ENCODE measurements around the gene PDZK1IP1.
"Not testable (repeated sequence)": the region's sequence is repeated elsewhere in the genome, so short reads cannot be mapped to it uniquely, and the experiment has no call there.

Gene PDZK1IP1

GRCh38 chr1:47223174-47223920, 33.5 kb upstream of the PDZK1IP1 start:
- DNase-seq: no peak

GRCh38 chr1:47222476-47222875, 32.6 kb upstream of the PDZK1IP1 start:
- DNase-seq: no peak

- DNase-seq: no peak
Observed at GRCh38 chr1:47219590-47220220, 29.9 kb upstream of the PDZK1IP1 start.

- no peak for DNase-seq
Observed at GRCh38 chr1:47219001-47219400, 29.2 kb upstream of the PDZK1IP1 start.

GRCh38 chr1:47216278-47217059, 26.6 kb upstream of the PDZK1IP1 start:
- DNase-seq: no peak

GRCh38 chr1:47215713-47216112, 25.9 kb upstream of the PDZK1IP1 start:
- no peak for DNase-seq

GRCh38 chr1:47214549-47214948, 24.7 kb upstream of the PDZK1IP1 start:
- no peak for DNase-seq

- no peak for DNase-seq
Observed at GRCh38 chr1:47213230-47213963, 23.6 kb upstream of the PDZK1IP1 start.

GRCh38 chr1:47212636-47213229, 22.9 kb upstream of the PDZK1IP1 start:
- no peak for DNase-seq

- no peak for DNase-seq
Observed at GRCh38 chr1:47211796-47212269, 22.0 kb upstream of the PDZK1IP1 start.

GRCh38 chr1:47210666-47211065, 20.8 kb upstream of the PDZK1IP1 start:
- DNase-seq: no peak

- no peak for DNase-seq
Observed at GRCh38 chr1:47209725-47210325, 20.0 kb upstream of the PDZK1IP1 start.

- no peak for DNase-seq
Observed at GRCh38 chr1:47209091-47209490, 19.3 kb upstream of the PDZK1IP1 start.

- DNase-seq: no peak
Observed at GRCh38 chr1:47208374-47208850, 18.6 kb upstream of the PDZK1IP1 start.

- DNase-seq: no peak
Observed at GRCh38 chr1:47207803-47208373, 18.1 kb upstream of the PDZK1IP1 start.

GRCh38 chr1:47205918-47206317, 16.1 kb upstream of the PDZK1IP1 start:
- DNase-seq: no peak

- DNase-seq: not testable (repeated sequence)
Observed at GRCh38 chr1:47203504-47203903, 13.7 kb upstream of the PDZK1IP1 start.

- DNase-seq: no peak
Observed at GRCh38 chr1:47201179-47201578, 11.3 kb upstream of the PDZK1IP1 start.

- no peak for DNase-seq
Observed at GRCh38 chr1:47198214-47198613, 8.4 kb upstream of the PDZK1IP1 start.

- DNase-seq: no peak
Observed at GRCh38 chr1:47196622-47197021, 6.8 kb upstream of the PDZK1IP1 start.

- not testable (repeated sequence) for DNase-seq
Observed at GRCh38 chr1:47195981-47196380, 6.1 kb upstream of the PDZK1IP1 start.

- no peak for DNase-seq
Observed at GRCh38 chr1:47194311-47194710, 4.5 kb upstream of the PDZK1IP1 start.
